HepG2 (cell line): ENCODE measurements around the gene POLR1E. TPM values are rescaled to one million over a fixed set of nuclear protein-coding genes. Genes with fewer than 3 reads are reported as not detected.

Experiments used
- CBX5 ChIP-seq: sonication (generic); formaldehyde crosslinking; IDR thresholded peaks from 2 replicates; pipeline ENCODE4 v1.4.0; 2020; ENCODE audit warnings: missing genetic modification reagents, borderline replicate concordance
- ELF3 ChIP-seq: IDR thresholded peaks from 2 replicates; pipeline ENCODE4 v1.6.1; 2016; ENCODE audit warnings: missing genetic modification reagents, missing compliant biosample characterization
- GABPB1 ChIP-seq: IDR thresholded peaks from 2 replicates; pipeline ENCODE4 v1.6.1; 2016; ENCODE audit warnings: mild to moderate bottlenecking, missing genetic modification reagents, moderate library complexity, missing compliant biosample characterization
- KAT8 ChIP-seq: IDR thresholded peaks from 2 replicates; pipeline ENCODE4 v1.6.1; 2016; ENCODE audit warnings: missing genetic modification reagents, missing compliant biosample characterization
- MEF2D ChIP-seq: sonication (generic); formaldehyde crosslinking; IDR thresholded peaks from 2 replicates; pipeline ENCODE4 v1.5.1; 2020; ENCODE audit warnings: mild to moderate bottlenecking, missing genetic modification reagents
- MYPOP ChIP-seq: sonication (generic); formaldehyde crosslinking; IDR thresholded peaks from 2 replicates; pipeline ENCODE4 v1.8.1; 2023; ENCODE audit warnings: mild to moderate bottlenecking, moderate library complexity, missing genetic modification reagents
- NCOA2 ChIP-seq: sonication (generic); formaldehyde crosslinking; IDR thresholded peaks from 2 replicates; pipeline ENCODE4 v1.8.0; 2022; ENCODE audit warnings: inconsistent platforms
- NFE2 ChIP-seq: sonication (generic); formaldehyde crosslinking; IDR thresholded peaks from 2 replicates; pipeline ENCODE4 v1.4.0; 2020; ENCODE audit warnings: missing genetic modification reagents
- NFYB ChIP-seq: sonication (generic); formaldehyde crosslinking; IDR thresholded peaks from 2 replicates; pipeline ENCODE4 v1.4.0; 2020; ENCODE audit warnings: missing genetic modification reagents
- PHB2 ChIP-seq: fragments of 450-650 bp; IDR thresholded peaks from 2 replicates; pipeline ENCODE4 v1.6.1; 2018; ENCODE audit not compliant: partially characterized antibody
- REST ChIP-seq, 2 experiments: IDR thresholded peaks; 2 replicates each; pipeline ENCODE4 v1.6.1; 2011 to 2012; ENCODE audit warnings: low read length in 2 of 2, borderline replicate concordance in 1 of 2, low read depth in 1 of 2, mild to moderate bottlenecking in 1 of 2, moderate library complexity in 1 of 2
- SAP130 ChIP-seq: IDR thresholded peaks from 2 replicates; pipeline ENCODE4 v1.6.1; 2016; ENCODE audit warnings: low read depth
- SMAD1 ChIP-seq: sonication (generic); formaldehyde crosslinking; IDR thresholded peaks from 2 replicates; pipeline ENCODE4 v1.4.0; 2020; ENCODE audit warnings: missing genetic modification reagents, low read depth, mild to moderate bottlenecking, borderline replicate concordance
- SMYD3 ChIP-seq: sonication (generic); formaldehyde crosslinking; IDR thresholded peaks from 2 replicates; pipeline ENCODE4 v1.8.1; 2023; ENCODE audit warnings: mild to moderate bottlenecking, missing genetic modification reagents
- TCF12 ChIP-seq, 2 experiments: fragments of 450-650 bp in 1 of 2; sonication (generic) in 1 of 2; formaldehyde crosslinking in 1 of 2; IDR thresholded peaks; 2 replicates each; pipeline versions ENCODE4 v1.6.1 to v1.8.0; 2017 to 2022; ENCODE audit warnings: antibody characterized with exemption in 1 of 2, mild to moderate bottlenecking in 1 of 2, missing genetic modification reagents in 1 of 2, moderate library complexity in 1 of 2
- TMF1 ChIP-seq: sonication (generic); formaldehyde crosslinking; IDR thresholded peaks from 2 replicates; pipeline ENCODE4 v1.8.1; 2022; ENCODE audit warnings: low read depth, missing genetic modification reagents
- ZFX ChIP-seq: sonication (generic); formaldehyde crosslinking; IDR thresholded peaks from 2 replicates; pipeline ENCODE4 v1.4.0; 2020; ENCODE audit warnings: mild to moderate bottlenecking, low read depth, missing genetic modification reagents, moderate library complexity
- ZNF263 ChIP-seq: sonication (generic); formaldehyde crosslinking; IDR thresholded peaks from 2 replicates; pipeline ENCODE4 v1.4.0; 2020; ENCODE audit warnings: missing genetic modification reagents
- ZNF484 ChIP-seq: sonication (generic); formaldehyde crosslinking; IDR thresholded peaks from 2 replicates; pipeline ENCODE4 v1.5.1; 2020; ENCODE audit warnings: mild to moderate bottlenecking, low read depth, missing genetic modification reagents, borderline replicate concordance
- ZNF556 ChIP-seq: sonication (generic); formaldehyde crosslinking; IDR thresholded peaks from 2 replicates; pipeline ENCODE4 v1.4.0; 2020; ENCODE audit warnings: mild to moderate bottlenecking, missing genetic modification reagents, borderline replicate concordance
- ZNF558 ChIP-seq: sonication (generic); formaldehyde crosslinking; IDR thresholded peaks from 2 replicates; pipeline ENCODE4 v1.9.0; 2022; ENCODE audit warnings: mild to moderate bottlenecking, missing genetic modification reagents, borderline replicate concordance
- ZNF761 ChIP-seq: sonication (generic); formaldehyde crosslinking; conservative IDR thresholded peaks from 2 replicates; pipeline ENCODE4 v1.4.0; 2020; ENCODE audit warnings: mild to moderate bottlenecking, missing genetic modification reagents
- ZSCAN30 ChIP-seq: sonication (generic); formaldehyde crosslinking; IDR thresholded peaks from 2 replicates; pipeline ENCODE4 v1.5.0; 2020; ENCODE audit warnings: mild to moderate bottlenecking, missing genetic modification reagents
- polyA plus RNA-seq, 8 experiments: library from polyadenylated mRNA; depleted of rRNA in 3 of 8; stranded (reverse) in 7 of 8; unstranded in 1 of 8; fragments of >200 nt; fragmentation: Illumina TruSeq in 4 of 8; extraction: Trizol in 4 of 8; gene quantifications; 2 replicates each; pipeline versions ENCODE4 v1.2.1 to v1.2.3, GENCODE V29; 2011 to 2016; ENCODE audit warnings: low read depth in 4 of 8, missing spikeins in 1 of 8, mixed read lengths in 1 of 8; ENCODE audit not compliant: insufficient read depth in 1 of 8
- total RNA-seq, 5 experiments: library from RNA; depleted of rRNA; stranded (reverse); fragments of >200 nt; fragmentation: Illumina TruSeq; extraction: Trizol; gene quantifications; 2 replicates each; pipeline ENCODE4 v1.2.3, GENCODE V29; 2016; ENCODE audit warnings: low read depth in 1 of 5
- TF ChIP-seq, protein P1 (sequence below): sonication (generic); formaldehyde crosslinking; conservative IDR thresholded peaks from 2 replicates; pipeline ENCODE4 v1.4.0; 2020; ENCODE audit warnings: missing genetic modification reagents

POLR1E gene
- total and polyA plus RNA-seq, 2 of the 13 experiments (the other 11 are each of a cell fraction or from before 2014, with no cell fraction given): 23.0 to 37.8 TPM

- TF ChIP-seq CBX5: no peak
- TF ChIP-seq SMAD1 (CRISPR knock-in tag): peak; percentile 7; the same call in 1 of the 2 replicates
- peak; percentile 85 for TF ChIP-seq TMF1 (CRISPR knock-in tag)
- TF ChIP-seq, protein P1, sequence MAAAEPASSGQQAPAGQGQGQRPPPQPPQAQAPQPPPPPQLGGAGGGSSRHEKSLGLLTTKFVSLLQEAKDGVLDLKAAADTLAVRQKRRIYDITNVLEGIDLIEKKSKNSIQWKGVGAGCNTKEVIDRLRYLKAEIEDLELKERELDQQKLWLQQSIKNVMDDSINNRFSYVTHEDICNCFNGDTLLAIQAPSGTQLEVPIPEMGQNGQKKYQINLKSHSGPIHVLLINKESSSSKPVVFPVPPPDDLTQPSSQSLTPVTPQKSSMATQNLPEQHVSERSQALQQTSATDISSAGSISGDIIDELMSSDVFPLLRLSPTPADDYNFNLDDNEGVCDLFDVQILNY (CRISPR knock-in tag): peak; percentile 58; the same call in 1 of the 2 replicates
- TF ChIP-seq ZNF558 (CRISPR knock-in tag): no peak
- TF ChIP-seq ZNF484 (CRISPR knock-in tag): no peak
- TF ChIP-seq GABPB1: peak; percentile 94
- 0 out of 2 replicates have a peak, but pooled peaks have one; percentile 22 for TF ChIP-seq SMYD3 (CRISPR knock-in tag)
- peak; percentile 80 for TF ChIP-seq NFYB (CRISPR knock-in tag)
- no peak; the same call in 1 of the 2 replicates for TF ChIP-seq NCOA2 (CRISPR knock-in tag)
- peak; percentile 60 for TF ChIP-seq KAT8 (CRISPR knock-in tag)
- no peak for TF ChIP-seq NFE2 (CRISPR knock-in tag)
- TF ChIP-seq MEF2D (CRISPR knock-in tag): 0 out of 2 replicates have a peak, but pooled peaks have one; percentile 39
- no peak for TF ChIP-seq ZSCAN30 (CRISPR knock-in tag)
- TF ChIP-seq ZNF263 (CRISPR knock-in tag): peak; percentile 57
- TF ChIP-seq ZFX (CRISPR knock-in tag): peak; percentile 90
- TF ChIP-seq PHB2: no peak
- TF ChIP-seq TCF12 (IDR thresholded peaks at IDR 0.05): no peak
- TF ChIP-seq TCF12 (CRISPR knock-in tag; IDR thresholded peaks at IDR 0.05): peak; percentile 53; the same call in 1 of the 2 replicates
- TF ChIP-seq ZNF556 (CRISPR knock-in tag): peak; percentile 80; the same call in 1 of the 2 replicates
- TF ChIP-seq MYPOP (CRISPR knock-in tag): peak; percentile 69; the same call in 1 of the 2 replicates
- peak; percentile 77 for TF ChIP-seq ELF3 (CRISPR knock-in tag)
- peak; percentile 96 for TF ChIP-seq SAP130
- TF ChIP-seq REST (IDR thresholded peaks at IDR 0.05; ENCODE audit: borderline replicate concordance in 1 of 2, low read depth in 1 of 2, low read length in 2 of 2): peak in 1 of 2 experiments; percentile 45; a peak in 1 of 4 replicates
- TF ChIP-seq ZNF761: peak; percentile 88
Observed at GRCh38 chr9:37485389-37486255, at the start of gene POLR1E (continued).
